ENCODE results near the gene WDFY2. TPM values are rescaled to one million over a fixed set of nuclear protein-coding genes. Genes with fewer than 3 reads are reported as not detected.

WDFY2 gene
- total and polyA plus RNA-seq, 10 of the 15 experiments (the other 5 are each of a cell fraction or from before 2014, with no cell fraction given) = 2.1 to 13.0 (median 8.1) TPM

DNA sequence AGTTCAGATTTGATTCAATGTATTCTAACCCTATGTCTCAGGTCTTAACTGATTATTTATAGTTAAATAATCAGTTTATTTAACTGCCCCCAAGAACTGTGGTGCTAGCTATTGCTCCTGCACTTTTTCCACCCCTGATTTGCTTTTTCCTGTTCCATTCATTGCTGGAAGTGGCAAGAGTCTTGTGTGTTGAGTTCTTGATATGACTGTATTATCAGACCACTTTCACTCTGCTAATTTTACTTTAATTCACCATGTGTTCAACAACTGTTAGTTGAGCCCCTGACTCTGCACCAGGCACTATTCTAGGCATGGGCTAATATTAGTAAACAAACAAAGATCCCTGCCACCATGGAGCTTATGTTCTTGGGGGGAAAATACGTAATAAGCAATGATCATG lies 39.9 kb downstream of the WDFY2 start (continued):
- TF ChIP-seq TCF7 (IDR thresholded peaks at IDR 0.05; ENCODE audit: borderline replicate concordance) (no peak), PAX8 (IDR thresholded peaks at IDR 0.05) (no peak), ZNF24 (IDR thresholded peaks at IDR 0.05) (no peak)

GRCh38 chr13:51624695-51625345 lies 40.6 kb downstream of the WDFY2 start:
- ChIA-PET RAD21 (ENCODE audit: unreplicated experiment) (no interaction called here), CTCF (no interaction called here), SMC1A (ENCODE audit: uncharacterized antibody, unreplicated experiment) (interaction anchor here (0.7 to 1.5 kb wide), 3 partner anchors 10 to 20 kb away, joined by 3 to 6 read pairs (median 3); no protein-coding TSS in a partner anchor), POLR2A (interaction anchor here (1.8 kb wide), 1 partner anchor 12 kb away, joined by 4 read pairs; no protein-coding TSS in a partner anchor)
- Histone ChIP-seq H3K4me3 (no peak overlapping the region), H2AFZ (ENCODE audit: control insufficient read depth, low read depth, low read length) (no peak overlapping the region), H3K4me2 (ENCODE audit: control insufficient read depth, insufficient read depth) (0 out of 2 replicates have a peak overlapping the region, but pooled peaks have one; percentile 15), H3K9ac (ENCODE audit: control insufficient read depth, insufficient read depth, low read length) (no peak overlapping the region), H4K20me1 (ENCODE audit: control insufficient read depth, insufficient read depth) (no peaks in the 10 kb centered on the region), H3K79me2 (ENCODE audit: control insufficient read depth, insufficient read depth, low read length) (no peaks in the 10 kb centered on the region; the same call in 1 of the 2 replicates), H3K9me3 (replicated peaks; ENCODE audit: control insufficient read depth, insufficient read depth, low read length) (no peaks in the 10 kb centered on the region), H3K36me3 (ENCODE audit: control insufficient read depth in 2 of 2, insufficient read depth in 2 of 2, low read length in 1 of 2) (no peaks in the 10 kb centered on the region), H3K27me3 (replicated peaks in 1 of 2; ENCODE audit: control insufficient read depth in 2 of 2, insufficient read depth in 2 of 2, low read length in 1 of 2) (no peaks in the 10 kb centered on the region), H3K27ac (ENCODE audit: control insufficient read depth, insufficient read depth) (no peak overlapping the region), H3K4me1 (ENCODE audit: control insufficient read depth, insufficient read depth, low read length) (peaks cover 13% of the 10 kb centered on the region)
- in situ Hi-C loops (cut with MboI) (no loop called here), intact Hi-C loops (cut with micrococcal nuclease; ENCODE audit: unreplicated experiment) (no loop called here)
- no peak for FAIRE-seq
- TF ChIP-seq CUX1 (IDR thresholded peaks at IDR 0.05; ENCODE audit: insufficient replicate concordance, low read depth, low read length) (no peak), RELA (IDR thresholded peaks at IDR 0.05; ENCODE audit: borderline replicate concordance, partially characterized antibody) (no peak), SPI1 (IDR thresholded peaks at IDR 0.05; ENCODE audit: borderline replicate concordance, insufficient read depth, low read depth, low read length) (peak; percentile 67; the same call in 1 of the 2 replicates), RCOR1 (conservative IDR thresholded peaks at IDR 0.05; ENCODE audit: low read depth, low read length) (no peak)
- TF ChIP-seq, protein P1, sequence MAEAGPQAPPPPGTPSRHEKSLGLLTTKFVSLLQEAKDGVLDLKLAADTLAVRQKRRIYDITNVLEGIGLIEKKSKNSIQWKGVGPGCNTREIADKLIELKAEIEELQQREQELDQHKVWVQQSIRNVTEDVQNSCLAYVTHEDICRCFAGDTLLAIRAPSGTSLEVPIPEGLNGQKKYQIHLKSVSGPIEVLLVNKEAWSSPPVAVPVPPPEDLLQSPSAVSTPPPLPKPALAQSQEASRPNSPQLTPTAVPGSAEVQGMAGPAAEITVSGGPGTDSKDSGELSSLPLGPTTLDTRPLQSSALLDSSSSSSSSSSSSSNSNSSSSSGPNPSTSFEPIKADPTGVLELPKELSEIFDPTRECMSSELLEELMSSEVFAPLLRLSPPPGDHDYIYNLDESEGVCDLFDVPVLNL (IDR thresholded peaks at IDR 0.05; ENCODE audit: low read depth, low read length) = no peak
- TF ChIP-seq, protein P2, sequence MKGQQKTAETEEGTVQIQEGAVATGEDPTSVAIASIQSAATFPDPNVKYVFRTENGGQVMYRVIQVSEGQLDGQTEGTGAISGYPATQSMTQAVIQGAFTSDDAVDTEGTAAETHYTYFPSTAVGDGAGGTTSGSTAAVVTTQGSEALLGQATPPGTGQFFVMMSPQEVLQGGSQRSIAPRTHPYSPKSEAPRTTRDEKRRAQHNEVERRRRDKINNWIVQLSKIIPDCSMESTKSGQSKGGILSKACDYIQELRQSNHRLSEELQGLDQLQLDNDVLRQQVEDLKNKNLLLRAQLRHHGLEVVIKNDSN (IDR thresholded peaks at IDR 0.05; ENCODE audit: borderline replicate concordance, extremely low read length, insufficient read depth, low read depth, low read length) = no peak
- no peak for DNase-seq (ENCODE audit: low read depth, low spot score)
- ATAC-seq = peak; percentile 53
- 47% methylated on average over 3 of the region's 3 CpGs for WGBS (ENCODE audit: insufficient coverage, insufficient replicate concordance, low lambda C conversion rate, missing lambda C conversion rate)
- no TSS peak for BruUV-seq (replicated peaks)

All from GM12878 (cell line).